K562 (cell line): ENCODE measurements around the gene CLDN20. TPM values are rescaled to one million over a fixed set of nuclear protein-coding genes. Genes with fewer than 3 reads are reported as not detected.

Experiments used
- ATAC-seq: fragments of 200-7000 bp; cut with Tn5 transposase; 3 replicates; pipeline ENCODE4 v1.9.1; 2020; ENCODE audit warnings: moderate library complexity
- BruUV-seq: library from RNA; stranded (reverse); fragments of 400-500 nt; replicated peaks from 2 replicates; lab custom pipeline; 2021; lab: Mats Ljungman, UMichigan
- CTCF ChIA-PET: fragments of 300-600 bp; formaldehyde crosslinking; extraction: SDS; loops from one replicate; lab custom pipeline; 2021; ENCODE audit warnings: low intra/inter-chr PET ratio; lab: Yijun Ruan, JAX
- POLR2A ChIA-PET: fragments of 300-600, 350-650 bp; sonication (Branson Sonifier 250); formaldehyde crosslinking; extraction: SDS; loops from one replicate; lab custom pipeline; 2021; ENCODE audit warnings: antibody characterized with exemption, inconsistent platforms; lab: Yijun Ruan, JAX
- DNase-seq, 4 experiments: peaks; one replicate each; pipeline versions ENCODE4 v3.0.0 to v3.0.0-alpha.2; 2011 to 2018; ENCODE audit warnings: low spot score in 3 of 4, mixed read lengths in 3 of 4; ENCODE audit errors: extremely low read depth in 1 of 4
- FAIRE-seq: peaks from 2 replicates; lab custom pipeline; 2011; peaks lifted over from hg19 to GRCh38; lab: Jason Lieb, UNC
- H2AFZ ChIP-seq: 2 replicates; pipeline ENCODE4 v1.6.0; 2011; ENCODE audit warnings: low read depth, low read length, control low read depth, inconsistent platforms
- H3K27ac ChIP-seq: fragments of 200-600 bp; 3 replicates; pipeline ENCODE4 v1.8.0; 2011; ENCODE audit warnings: low read depth, mild to moderate bottlenecking, control low read depth, inconsistent platforms, low read length, moderate library complexity, mixed read lengths; ENCODE audit errors: extremely low read depth
- H3K27me3 ChIP-seq, 2 experiments: fragments of 300-600 bp in 1 of 2; 2 replicates in 1 of 2; 3 replicates in 1 of 2; pipeline versions ENCODE4 v1.6.0 to v1.8.0; 2011; ENCODE audit warnings: inconsistent platforms in 2 of 2, low read length in 2 of 2, mild to moderate bottlenecking in 1 of 2, mixed read lengths in 1 of 2, moderate library complexity in 1 of 2; ENCODE audit not compliant: control insufficient read depth in 2 of 2, insufficient read depth in 2 of 2
- H3K36me3 ChIP-seq: fragments of 300-600 bp; 3 replicates; pipeline ENCODE4 v1.8.0; 2011; ENCODE audit warnings: mild to moderate bottlenecking, low read length, inconsistent platforms; ENCODE audit not compliant: control insufficient read depth, insufficient read depth
- H3K4me1 ChIP-seq, 2 experiments: fragments of 200-600 bp in 1 of 2; replicated peaks in 1 of 2; 2 replicates in 1 of 2; 3 replicates in 1 of 2; pipeline versions ENCODE4 v1.5.1 to v1.8.0; 2011; ENCODE audit warnings: inconsistent platforms in 2 of 2, low read length in 2 of 2, mild to moderate bottlenecking in 1 of 2, mixed read lengths in 1 of 2, moderate library complexity in 1 of 2; ENCODE audit not compliant: control insufficient read depth in 2 of 2, insufficient read depth in 2 of 2
- H3K4me2 ChIP-seq: 2 replicates; pipeline ENCODE4 v1.6.1; 2011; ENCODE audit warnings: low read length, control low read depth, inconsistent platforms, mixed read lengths; ENCODE audit not compliant: insufficient read depth
- H3K4me3 ChIP-seq: fragments of 200-600 bp; sonication (generic), shearing (Covaris generic); 2 replicates; pipeline ENCODE4 v1.5.1; 2016; ENCODE audit warnings: control low read depth, inconsistent platforms
- H3K79me2 ChIP-seq: fragments of 200-600 bp; 3 replicates; pipeline ENCODE4 v1.8.0; 2011; ENCODE audit warnings: low read length, inconsistent platforms; ENCODE audit not compliant: control insufficient read depth, insufficient read depth
- H3K9ac ChIP-seq, 2 experiments: 2 replicates each; pipeline versions ENCODE4 v1.6.0 to v1.6.1; 2011; ENCODE audit warnings: low read depth in 2 of 2, low read length in 2 of 2, control low read depth in 1 of 2, inconsistent platforms in 1 of 2, mild to moderate bottlenecking in 1 of 2, mixed read lengths in 1 of 2; ENCODE audit not compliant: insufficient read depth in 1 of 2
- H3K9me1 ChIP-seq: one replicate; pipeline ENCODE4 v1.6.0; 2011; ENCODE audit warnings: inconsistent platforms, mild to moderate bottlenecking, low read length, moderate library complexity; ENCODE audit not compliant: control insufficient read depth, insufficient read depth
- H3K9me3 ChIP-seq: replicated peaks from 2 replicates; pipeline ENCODE4 v1.5.1; 2011; ENCODE audit warnings: low read depth, low read length, inconsistent platforms; ENCODE audit not compliant: control insufficient read depth, insufficient read depth
- H4K20me1 ChIP-seq: replicated peaks from 2 replicates; pipeline ENCODE4 v1.6.1; 2011; ENCODE audit warnings: low read length, inconsistent platforms, mixed read lengths; ENCODE audit not compliant: control insufficient read depth, insufficient read depth
- BDP1 ChIP-seq: IDR thresholded peaks from 3 replicates; pipeline ENCODE4 v1.6.1; 2011; ENCODE audit not compliant: insufficient read length, insufficient read depth
- CCNT2 ChIP-seq: IDR thresholded peaks from 2 replicates; pipeline ENCODE4 v1.6.1; 2011; ENCODE audit warnings: borderline replicate concordance, low read depth, mild to moderate bottlenecking, moderate library complexity, mixed read lengths, low read length; ENCODE audit not compliant: insufficient read length; ENCODE audit errors: extremely low read depth
- LCOR ChIP-seq: sonication (generic); formaldehyde crosslinking; IDR thresholded peaks from 2 replicates; pipeline ENCODE4 v1.8.0; 2022; ENCODE audit warnings: mild to moderate bottlenecking, missing genetic modification reagents
- MAFK ChIP-seq: IDR thresholded peaks from 2 replicates; pipeline ENCODE4 v1.6.1; 2011; ENCODE audit warnings: low read length, improper control_type of control experiment
- MEF2D ChIP-seq: conservative IDR thresholded peaks from 2 replicates; pipeline ENCODE4 v1.6.1; 2016; ENCODE audit warnings: low read depth, missing genetic modification characterization, missing compliant biosample characterization
- PHB ChIP-seq: fragments of 250-450 bp; sonication (Bioruptor Pico); IDR thresholded peaks from 2 replicates; pipeline ENCODE4 v1.5.0; 2021
- RERE ChIP-seq: sonication (generic); formaldehyde crosslinking; IDR thresholded peaks from 2 replicates; pipeline ENCODE4 v1.8.0; 2023; ENCODE audit warnings: missing genetic modification reagents, mild to moderate bottlenecking, borderline replicate concordance
- SLC30A9 ChIP-seq: fragments of 250-450 bp; sonication (Bioruptor Pico); IDR thresholded peaks from 2 replicates; pipeline ENCODE4 v1.8.0; 2022; ENCODE audit warnings: mild to moderate bottlenecking, moderate library complexity
- ZNF124 ChIP-seq: sonication (generic); formaldehyde crosslinking; IDR thresholded peaks from 2 replicates; pipeline ENCODE4 v1.8.1; 2022; ENCODE audit warnings: missing genetic modification reagents
- ZNF212 ChIP-seq: fragments of 450-650 bp; formaldehyde crosslinking; IDR thresholded peaks from 2 replicates; pipeline ENCODE4 v1.4.0; 2020; ENCODE audit warnings: mild to moderate bottlenecking
- ZNF583 ChIP-seq: fragments of 250-450 bp; sonication (Bioruptor Pico); IDR thresholded peaks from 2 replicates; pipeline ENCODE4 v1.4.0; 2020
- ZNF785 ChIP-seq: fragments of 250-450 bp; sonication (Bioruptor Pico); IDR thresholded peaks from 2 replicates; pipeline ENCODE4 v1.4.0; 2020; ENCODE audit warnings: mild to moderate bottlenecking
- WGBS: fragments of 100-300 bp; shearing (Covaris generic); methylation state at CpG from one replicate; pipeline ENCODE4 v1.1.6; 2016; ENCODE audit warnings: low coverage, mixed read lengths; ENCODE audit not compliant: insufficient coverage; ENCODE audit errors: missing lambda C conversion rate; 5-methylcytosine and 5-hydroxymethylcytosine counted together
- in situ Hi-C: fragments of 300-500 bp; cut with MboI; formaldehyde crosslinking; loops from 4 replicates; pipeline ENCODE4 v1.15.0; 2018; ENCODE audit warnings: inconsistent platforms, mixed read lengths
- intact Hi-C: fragments of 100-400 bp; cut with micrococcal nuclease; formaldehyde crosslinking; loops from 2 replicates; pipeline ENCODE4 v1.14.2; 2022
- polyA plus RNA-seq, 8 experiments: library from polyadenylated mRNA; depleted of rRNA in 4 of 8; stranded (reverse) in 5 of 8; unstranded in 3 of 8; fragments of >200 nt; fragmentation: Nextera tagmentation in 2 of 8; fragmentation: Illumina TruSeq in 1 of 8; extraction: Ambion mirVana in 2 of 8; extraction: Trizol in 1 of 8; gene quantifications; 2 replicates each; pipeline versions ENCODE4 v1.2.1 to v1.2.3, GENCODE V29; 2011 to 2014; ENCODE audit warnings: inconsistent platforms in 1 of 8, missing spikeins in 1 of 8
- total RNA-seq, 7 experiments: library from RNA; depleted of rRNA in 6 of 7; stranded (reverse); fragments of >200 nt in 6 of 7; fragmentation: Illumina TruSeq in 2 of 7; extraction: Trizol in 2 of 7; gene quantifications; 2 replicates each; pipeline versions ENCODE4 v1.2.1 to v1.2.3, GENCODE V29; 2011 to 2021; ENCODE audit warnings: low replicate concordance in 1 of 7

CLDN20 gene
- total and polyA plus RNA-seq, 9 of the 15 experiments (the other 6 are each of a cell fraction or from before 2014, with no cell fraction given) = not detected

- H3K4me2 ChIP-seq = no peak overlapping the region
- no peaks in the 10 kb centered on the region for H3K27me3 ChIP-seq
- ChIA-PET CTCF (no interaction called here), POLR2A (no interaction called here)
- FAIRE-seq (no peak), DNase-seq (no peak), ATAC-seq (no peak)
- no peak overlapping the region for H2AFZ ChIP-seq
- in situ Hi-C loops = no loop called here
- H4K20me1 ChIP-seq = no peaks in the 10 kb centered on the region
- WGBS = 95% methylated on average over 9 of the region's 9 CpGs
- H3K4me3 ChIP-seq = no peak overlapping the region
- intact Hi-C loops = no loop called here
- peaks cover 66% of the 10 kb centered on the region for H3K36me3 ChIP-seq
- BruUV-seq = no TSS peak
- no peaks in the 10 kb centered on the region; the same call in 2 of the 3 replicates for H3K79me2 ChIP-seq
- H3K9me1 ChIP-seq = peaks cover 10% of the 10 kb centered on the region
- H3K4me1 ChIP-seq = peaks cover 2 to 3% of the 10 kb centered on the region in 2 experiments; a peak in 1 of 5 replicates
- no peak overlapping the region for H3K9ac ChIP-seq
- no peaks in the 10 kb centered on the region for H3K9me3 ChIP-seq
- no peak overlapping the region for H3K27ac ChIP-seq
- TF ChIP-seq ZNF583 (CRISPR knock-in tag) = no peak
- no peak for TF ChIP-seq ZNF785 (CRISPR knock-in tag)
- TF ChIP-seq CCNT2 = no peak
- no peak for TF ChIP-seq ZNF124 (CRISPR knock-in tag)
- TF ChIP-seq MAFK = no peak
- no peak for TF ChIP-seq BDP1
- TF ChIP-seq SLC30A9 (CRISPR knock-in tag) = no peak
- TF ChIP-seq ZNF212 (CRISPR knock-in tag) = no peak
- no peak for TF ChIP-seq MEF2D
- no peak for TF ChIP-seq RERE (CRISPR knock-in tag)
- TF ChIP-seq PHB (CRISPR knock-in tag) = no peak
- TF ChIP-seq LCOR (CRISPR knock-in tag) = no peak
These were observed 994 bp downstream of the CLDN20 start for GRCh38 chr6:155264693-155265320.
